Erythroblast (primary cell): ENCODE results near the gene MECR.

Experiments used
- GATA1 ChIP-seq: IDR thresholded peaks from 2 replicates; pipeline ENCODE4 v1.6.1; 2011; ENCODE audit warnings: low read depth, mild to moderate bottlenecking, control low read depth, low read length, moderate library complexity
- POLR2A ChIP-seq: IDR thresholded peaks from 2 replicates; pipeline ENCODE4 v1.6.1; 2011; ENCODE audit warnings: mild to moderate bottlenecking, low read length

- no peak for TF ChIP-seq GATA1
- no peak for TF ChIP-seq POLR2A
Observed at GRCh38 chr1:29169976-29170375, 60.8 kb downstream of the MECR start.
